Esophagus muscularis mucosa (tissue), 4 donors: ENCODE results near the gene HSF4.

Experiments
- CTCF ChIP-seq, 3 experiments: fragments of 200-600 bp in 2 of 3; fragments of 450-650 bp in 1 of 3; sonication (generic) in 2 of 3; IDR thresholded peaks; one replicate each; pipeline ENCODE4 v1.5.1; 2017 to 2019; ENCODE audit warnings: antibody characterized with exemption in 3 of 3, mild to moderate bottlenecking in 2 of 3, moderate library complexity in 1 of 3
- EP300 ChIP-seq: sonication (generic); formaldehyde crosslinking; IDR thresholded peaks from one replicate; pipeline ENCODE4 v1.6.1; 2017; ENCODE audit warnings: antibody characterized with exemption
- POLR2A ChIP-seq: fragments of 450-650 bp; IDR thresholded peaks from one replicate; pipeline ENCODE4 v1.6.1; 2017; ENCODE audit warnings: antibody characterized with exemption, moderate library complexity, mild to moderate bottlenecking, low read depth
- POLR2AphosphoS5 ChIP-seq, 2 donors: sonication (generic); formaldehyde crosslinking; IDR thresholded peaks; one replicate each; pipeline ENCODE4 v1.6.1; 2017; ENCODE audit warnings: antibody characterized with exemption in 2 of 2

DNA sequence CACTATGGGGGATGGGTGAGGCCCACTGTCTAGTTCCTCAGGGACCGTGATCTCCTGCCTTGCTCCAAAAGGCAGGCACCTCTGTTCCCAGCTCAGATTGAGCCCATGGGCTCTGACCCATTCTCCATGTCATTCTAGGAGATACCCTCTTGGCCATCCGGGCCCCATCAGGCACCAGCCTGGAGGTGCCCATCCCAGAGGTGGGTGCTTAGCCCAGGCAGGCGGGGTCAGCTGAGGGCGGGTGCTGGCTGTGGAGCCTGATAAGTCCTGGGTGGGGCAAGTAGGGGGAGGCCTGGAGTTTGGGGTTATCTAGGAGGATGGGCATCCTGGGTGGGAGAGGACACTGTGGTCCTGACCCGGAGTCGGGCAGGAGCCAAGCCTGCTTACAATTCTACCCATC lies 29.7 kb downstream of the HSF4 start:
- TF ChIP-seq EP300 (no peak), POLR2A (no peak), CTCF (IDR thresholded peaks at IDR 0.05) (no peak), POLR2AphosphoS5 (IDR thresholded peaks at IDR 0.05) (no peak)
